GM23248 (cell line): ENCODE data around the gene UMODL1.
"Not testable (repeated sequence)": the region's sequence is repeated elsewhere in the genome, so short reads cannot be mapped to it uniquely, and the experiment has no call there.

Source experiments
- EZH2 ChIP-seq: fragments of 200-600 bp; sonication (generic); IDR thresholded peaks from 2 replicates; pipeline ENCODE4 v1.6.1; 2018; ENCODE audit warnings: antibody characterized with exemption, mild to moderate bottlenecking; ENCODE audit not compliant: insufficient read depth, poor library complexity, severe bottlenecking
- EZH2phosphoT487 ChIP-seq: fragments of 200-600 bp; sonication (generic); IDR thresholded peaks from 2 replicates; pipeline ENCODE4 v1.6.1; 2018; ENCODE audit warnings: antibody characterized with exemption, moderate library complexity, mild to moderate bottlenecking, low read depth; ENCODE audit not compliant: insufficient read depth

- TF ChIP-seq EZH2, EZH2phosphoT487: not testable (repeated sequence)
Measured at GRCh38 chr21:42180001-42180400, 108.9 kb downstream of the UMODL1 start.
